Measurements from ENCODE around the gene CAMK1D.

Gene CAMK1D

GRCh38 chr10:12707461-12708185 is 358.3 kb downstream of the CAMK1D start:
- DNase-seq (ENCODE audit: low read depth) = peak; percentile 95
- TF ChIP-seq, protein P1, sequence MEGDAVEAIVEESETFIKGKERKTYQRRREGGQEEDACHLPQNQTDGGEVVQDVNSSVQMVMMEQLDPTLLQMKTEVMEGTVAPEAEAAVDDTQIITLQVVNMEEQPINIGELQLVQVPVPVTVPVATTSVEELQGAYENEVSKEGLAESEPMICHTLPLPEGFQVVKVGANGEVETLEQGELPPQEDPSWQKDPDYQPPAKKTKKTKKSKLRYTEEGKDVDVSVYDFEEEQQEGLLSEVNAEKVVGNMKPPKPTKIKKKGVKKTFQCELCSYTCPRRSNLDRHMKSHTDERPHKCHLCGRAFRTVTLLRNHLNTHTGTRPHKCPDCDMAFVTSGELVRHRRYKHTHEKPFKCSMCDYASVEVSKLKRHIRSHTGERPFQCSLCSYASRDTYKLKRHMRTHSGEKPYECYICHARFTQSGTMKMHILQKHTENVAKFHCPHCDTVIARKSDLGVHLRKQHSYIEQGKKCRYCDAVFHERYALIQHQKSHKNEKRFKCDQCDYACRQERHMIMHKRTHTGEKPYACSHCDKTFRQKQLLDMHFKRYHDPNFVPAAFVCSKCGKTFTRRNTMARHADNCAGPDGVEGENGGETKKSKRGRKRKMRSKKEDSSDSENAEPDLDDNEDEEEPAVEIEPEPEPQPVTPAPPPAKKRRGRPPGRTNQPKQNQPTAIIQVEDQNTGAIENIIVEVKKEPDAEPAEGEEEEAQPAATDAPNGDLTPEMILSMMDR (IDR thresholded peaks at IDR 0.05; ENCODE audit: low read depth, low read length, missing control alignments) = peak; percentile 25
- in situ Hi-C loops (cut with HindIII; ENCODE audit: low sequenced_read_pairs) = loop anchor here (5.0 kb wide), 1 partner anchor 55 kb away; no protein-coding TSS in a partner anchor
- no peak overlapping the region for H3K4me3 ChIP-seq (ENCODE audit: low read depth, low read length)

GRCh38 chr10:12709000-12709401 is 359.7 kb downstream of the CAMK1D start:
- TF ChIP-seq, protein P1 (IDR thresholded peaks at IDR 0.05; ENCODE audit: low read depth, low read length, missing control alignments) = no peak
- H3K4me3 ChIP-seq (ENCODE audit: low read depth, low read length) = no peak overlapping the region

DNA sequence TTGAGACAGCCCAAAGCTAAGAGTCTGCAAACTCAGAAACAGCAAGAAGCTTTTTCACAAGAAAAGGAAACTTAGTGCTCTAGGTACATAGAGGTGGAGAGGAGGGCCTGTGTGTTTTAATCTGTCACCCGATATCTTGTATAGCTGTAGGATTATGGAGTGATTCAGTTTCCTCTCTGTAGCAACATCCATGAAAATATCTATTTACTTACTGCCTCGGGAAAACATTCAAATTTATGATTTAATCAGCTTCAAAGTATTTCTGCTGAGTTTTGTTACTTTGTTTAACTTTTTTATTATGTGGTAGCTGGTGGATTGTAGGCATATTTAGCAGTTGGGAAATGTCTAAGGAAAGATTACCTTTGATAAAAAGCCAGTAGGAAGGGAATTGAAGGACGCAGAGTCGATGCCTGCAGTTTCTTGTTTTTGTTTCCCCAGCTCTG is 360.2 kb downstream of the CAMK1D start:
- TF ChIP-seq, protein P1 (IDR thresholded peaks at IDR 0.05; ENCODE audit: low read depth, low read length, missing control alignments) = no peak
- no peak for DNase-seq (ENCODE audit: low read depth)
- no peak overlapping the region for H3K4me3 ChIP-seq (ENCODE audit: low read depth, low read length)
- in situ Hi-C loops (cut with HindIII; ENCODE audit: low sequenced_read_pairs) = loop anchor here (5.0 kb wide), 1 partner anchor 57 kb away; no protein-coding TSS in a partner anchor

More at GRCh38 chr10:12709000-12709401, 359.7 kb downstream of the CAMK1D start:
- peak; percentile 28 for DNase-seq (ENCODE audit: low read depth)
- in situ Hi-C loops (cut with HindIII; ENCODE audit: low sequenced_read_pairs) = loop anchor here (5.0 kb wide), 1 partner anchor 57 kb away; no protein-coding TSS in a partner anchor

DNA sequence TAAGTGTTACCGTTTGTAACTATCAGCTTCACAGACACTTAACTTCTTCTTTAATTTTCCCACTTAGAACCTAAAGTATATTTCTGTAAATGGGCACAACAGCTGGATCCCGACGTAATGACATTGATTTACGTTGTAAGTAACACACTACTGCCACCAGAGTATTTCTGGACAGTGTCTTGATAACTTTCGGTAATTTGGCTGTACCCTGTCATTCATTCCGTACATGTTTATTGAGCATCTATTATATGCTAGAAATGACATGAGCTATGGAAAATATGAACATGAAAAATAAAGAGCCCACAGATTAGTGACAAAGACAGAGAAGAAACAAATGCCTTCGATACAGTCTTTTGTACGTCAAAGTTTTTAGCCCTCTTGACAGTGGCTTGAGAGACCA is 360.8 kb downstream of the CAMK1D start:
- H3K4me3 ChIP-seq (ENCODE audit: low read depth, low read length) = no peak overlapping the region
- TF ChIP-seq, protein P1 (IDR thresholded peaks at IDR 0.05; ENCODE audit: low read depth, low read length, missing control alignments) = no peak
- in situ Hi-C loops (cut with HindIII; ENCODE audit: low sequenced_read_pairs) = no loop called here
- no peak for DNase-seq (ENCODE audit: low read depth)

GRCh38 chr10:12710594-12711349 is 361.4 kb downstream of the CAMK1D start:
- peak; percentile 78 for DNase-seq (ENCODE audit: low read depth)
- TF ChIP-seq, protein P1 (IDR thresholded peaks at IDR 0.05; ENCODE audit: low read depth, low read length, missing control alignments) = peak; percentile 98
- in situ Hi-C loops (cut with HindIII; ENCODE audit: low sequenced_read_pairs) = no loop called here
- H3K4me3 ChIP-seq (ENCODE audit: low read depth, low read length) = no peak overlapping the region

DNA sequence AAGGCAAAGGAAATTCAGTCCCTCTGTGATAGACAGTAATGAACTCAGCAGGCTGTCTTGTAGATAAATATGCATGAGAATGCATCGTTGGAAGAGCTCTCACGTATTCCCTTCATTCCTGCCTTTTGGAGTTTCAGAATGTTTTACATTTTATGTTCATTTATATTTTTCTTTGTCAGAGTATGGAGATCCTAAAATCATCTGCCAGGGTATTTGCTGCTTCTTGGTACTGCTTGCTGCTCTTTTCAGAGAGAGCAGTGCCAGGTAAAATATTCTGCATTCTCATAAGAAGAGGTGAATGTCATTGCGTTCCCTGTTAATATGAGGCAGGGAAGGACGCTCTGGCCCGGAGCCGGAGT is 362.0 kb downstream of the CAMK1D start:
- H3K4me3 ChIP-seq (ENCODE audit: low read depth, low read length) = no peak overlapping the region
- no peak for DNase-seq (ENCODE audit: low read depth)
- in situ Hi-C loops (cut with HindIII; ENCODE audit: low sequenced_read_pairs) = no loop called here
- TF ChIP-seq, protein P1 (IDR thresholded peaks at IDR 0.05; ENCODE audit: low read depth, low read length, missing control alignments) = no peak

Data from astrocyte of the cerebellum (primary cell).